BLaER1 (cell line): ENCODE results near the gene TREX2.
A peak's percentile ranks its signal among the peaks of the same experiment; 100 is the strongest.

Experiments used
- H3K27ac ChIP-seq: shearing (Covaris generic); formaldehyde crosslinking; 2 replicates; pipeline ENCODE4 v1.8.1; 2022
- H3K27me3 ChIP-seq: shearing (Covaris generic); formaldehyde crosslinking; 2 replicates; pipeline ENCODE4 v1.8.1; 2022
- H3K36me3 ChIP-seq: shearing (Covaris generic); formaldehyde crosslinking; 2 replicates; pipeline ENCODE4 v1.8.1; 2022
- H3K4me1 ChIP-seq: shearing (Covaris generic); formaldehyde crosslinking; 2 replicates; pipeline ENCODE4 v1.8.1; 2022
- H3K4me2 ChIP-seq: shearing (Covaris generic); formaldehyde crosslinking; 2 replicates; pipeline ENCODE4 v1.8.1; 2022
- H3K4me3 ChIP-seq: shearing (Covaris generic); formaldehyde crosslinking; 2 replicates; pipeline ENCODE4 v1.8.1; 2022
- H3K9ac ChIP-seq: shearing (Covaris generic); formaldehyde crosslinking; 2 replicates; pipeline ENCODE4 v1.8.1; 2022
- H3K9me3 ChIP-seq: shearing (Covaris generic); formaldehyde crosslinking; 2 replicates; pipeline ENCODE4 v1.8.1; 2022
- H4K20me1 ChIP-seq: shearing (Covaris generic); formaldehyde crosslinking; 2 replicates; pipeline ENCODE4 v1.8.1; 2022
- Cebpa-rat ChIP-seq: shearing (Covaris generic); IDR thresholded peaks from 2 replicates; pipeline ENCODE4 v1.8.1; 2022

The TREX2 gene

DNA sequence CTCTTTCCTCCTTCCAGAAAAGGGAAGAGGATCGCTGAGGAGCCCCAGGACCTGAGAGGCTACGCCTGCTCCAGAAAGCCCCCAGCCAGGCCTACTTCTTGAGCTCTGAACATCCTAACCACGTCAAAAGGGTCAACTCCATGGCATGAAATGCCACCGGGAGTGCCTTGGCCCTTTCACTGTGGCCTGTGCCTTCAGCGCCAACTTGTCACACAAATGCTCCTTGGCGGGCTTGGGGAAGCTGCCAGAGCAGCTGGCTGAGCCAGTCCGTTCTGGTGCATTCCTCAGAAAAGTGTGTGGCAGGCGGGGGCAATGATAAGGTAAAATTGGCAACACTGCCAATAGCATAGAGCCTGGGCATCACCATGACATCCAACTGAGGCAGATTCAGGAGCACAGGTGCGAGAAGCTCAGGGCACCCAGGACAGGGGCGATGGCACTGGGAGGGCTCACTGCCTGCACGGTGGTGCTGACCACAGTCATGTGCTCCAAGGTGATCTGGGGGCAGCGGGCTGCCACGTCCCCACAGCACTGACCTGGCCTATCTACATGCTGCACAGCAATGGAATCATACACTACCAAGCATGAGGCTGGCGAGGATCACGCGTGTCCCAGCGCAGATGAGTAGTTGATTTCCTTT lies 12.1 kb upstream of the TREX2 start:
- Histone ChIP-seq H3K27me3 (peaks cover 69% of the 10 kb centered on the region), H3K4me1 (peaks cover 12% of the 10 kb centered on the region), H3K4me2 (no peak overlapping the region), H3K36me3 (peaks cover 88% of the 10 kb centered on the region), H3K4me3 (no peak overlapping the region), H4K20me1 (peaks cover 49% of the 10 kb centered on the region; the same call in 1 of the 2 replicates), H3K9ac (no peak overlapping the region), H3K27ac (no peak overlapping the region), H3K9me3 (no peaks in the 10 kb centered on the region)
- TF ChIP-seq Cebpa-rat = no peak

DNA sequence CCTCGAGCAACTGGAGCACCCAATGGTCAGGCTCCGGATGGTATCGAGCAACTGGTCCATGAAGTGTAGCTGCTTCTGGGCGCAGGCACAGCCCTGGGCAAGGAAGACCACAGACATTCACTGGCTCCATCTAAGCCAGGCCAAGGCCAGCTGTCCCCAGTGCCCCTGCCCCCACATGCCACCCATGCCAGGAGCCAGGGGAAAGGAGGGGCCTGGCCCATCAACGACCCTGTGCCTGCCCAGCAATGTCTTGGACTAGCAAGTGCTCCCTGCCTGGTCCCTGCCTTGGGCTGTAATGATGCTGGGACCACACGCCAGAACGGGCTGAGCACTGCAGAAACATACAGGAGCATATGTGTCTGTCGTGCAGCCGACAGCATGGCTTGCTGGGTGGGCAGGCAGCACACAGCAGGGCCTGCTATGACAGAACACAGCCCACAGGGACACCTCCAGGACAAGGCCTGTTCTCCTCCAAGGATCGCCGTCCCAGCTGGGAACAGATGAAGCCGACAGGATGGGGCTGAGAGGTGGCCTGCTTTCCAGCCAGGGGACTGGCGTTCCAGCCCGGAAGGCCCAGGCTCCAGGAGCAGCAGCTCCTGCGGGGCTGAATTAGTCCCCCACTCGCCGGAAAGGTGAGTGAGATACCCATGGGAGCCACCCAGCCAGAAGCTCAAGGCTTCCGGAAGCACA lies 11.4 kb upstream of the TREX2 start:
- Histone ChIP-seq H3K9ac (no peak overlapping the region), H3K4me3 (no peak overlapping the region), H3K27me3 (peaks cover 69% of the 10 kb centered on the region), H4K20me1 (peaks cover 42% of the 10 kb centered on the region; the same call in 1 of the 2 replicates), H3K4me1 (peaks cover 12% of the 10 kb centered on the region), H3K27ac (no peak overlapping the region), H3K36me3 (peaks cover 81% of the 10 kb centered on the region), H3K9me3 (no peaks in the 10 kb centered on the region), H3K4me2 (no peak overlapping the region)
- TF ChIP-seq Cebpa-rat = no peak

GRCh38 chrX:153456704-153457103 lies 10.8 kb upstream of the TREX2 start:
- peaks cover 37% of the 10 kb centered on the region; the same call in 1 of the 2 replicates for H4K20me1 ChIP-seq
- no peak overlapping the region for H3K4me3 ChIP-seq
- no peak for TF ChIP-seq Cebpa-rat
- H3K27ac ChIP-seq = no peak overlapping the region
- no peak overlapping the region for H3K9ac ChIP-seq
- H3K27me3 ChIP-seq = peaks cover 70% of the 10 kb centered on the region
- no peak overlapping the region for H3K4me2 ChIP-seq
- H3K9me3 ChIP-seq = no peaks in the 10 kb centered on the region
- H3K4me1 ChIP-seq = peaks cover 12% of the 10 kb centered on the region
- peaks cover 75% of the 10 kb centered on the region for H3K36me3 ChIP-seq

- H3K9me3 ChIP-seq = no peaks in the 10 kb centered on the region
- H3K27ac ChIP-seq = no peak overlapping the region
- peaks cover 70% of the 10 kb centered on the region for H3K27me3 ChIP-seq
- no peak for TF ChIP-seq Cebpa-rat
- H4K20me1 ChIP-seq = peaks cover 37% of the 10 kb centered on the region; the same call in 1 of the 2 replicates
- peaks cover 76% of the 10 kb centered on the region for H3K36me3 ChIP-seq
- peaks cover 12% of the 10 kb centered on the region for H3K4me1 ChIP-seq
- H3K4me3 ChIP-seq = no peak overlapping the region
- no peak overlapping the region for H3K4me2 ChIP-seq
- H3K9ac ChIP-seq = no peak overlapping the region
These were observed 10.3 kb upstream of the TREX2 start for GRCh38 chrX:153456161-153456560.

DNA sequence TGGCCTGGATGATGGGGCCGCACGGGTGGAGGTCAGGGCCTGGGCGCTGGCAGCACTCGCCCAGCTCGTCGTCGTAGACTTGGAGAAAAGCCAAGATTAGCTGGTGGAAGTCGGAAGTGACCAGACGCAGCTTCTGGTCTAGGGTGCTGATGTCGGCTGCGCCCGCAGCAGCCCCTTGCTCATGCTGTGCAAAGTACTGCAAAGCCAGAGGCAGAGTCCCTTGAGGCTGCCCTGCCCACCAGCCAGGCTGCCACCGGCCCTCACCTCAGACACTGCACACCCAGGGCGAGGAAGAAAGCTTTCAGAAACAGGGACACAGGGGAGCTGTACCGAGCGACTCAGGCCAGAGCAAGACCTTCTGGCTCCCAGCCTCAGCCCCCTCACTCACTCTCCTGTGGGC lies 9.7 kb upstream of the TREX2 start:
- H3K4me2 ChIP-seq = no peak overlapping the region
- no peak overlapping the region for H3K9ac ChIP-seq
- TF ChIP-seq Cebpa-rat = no peak

DNA sequence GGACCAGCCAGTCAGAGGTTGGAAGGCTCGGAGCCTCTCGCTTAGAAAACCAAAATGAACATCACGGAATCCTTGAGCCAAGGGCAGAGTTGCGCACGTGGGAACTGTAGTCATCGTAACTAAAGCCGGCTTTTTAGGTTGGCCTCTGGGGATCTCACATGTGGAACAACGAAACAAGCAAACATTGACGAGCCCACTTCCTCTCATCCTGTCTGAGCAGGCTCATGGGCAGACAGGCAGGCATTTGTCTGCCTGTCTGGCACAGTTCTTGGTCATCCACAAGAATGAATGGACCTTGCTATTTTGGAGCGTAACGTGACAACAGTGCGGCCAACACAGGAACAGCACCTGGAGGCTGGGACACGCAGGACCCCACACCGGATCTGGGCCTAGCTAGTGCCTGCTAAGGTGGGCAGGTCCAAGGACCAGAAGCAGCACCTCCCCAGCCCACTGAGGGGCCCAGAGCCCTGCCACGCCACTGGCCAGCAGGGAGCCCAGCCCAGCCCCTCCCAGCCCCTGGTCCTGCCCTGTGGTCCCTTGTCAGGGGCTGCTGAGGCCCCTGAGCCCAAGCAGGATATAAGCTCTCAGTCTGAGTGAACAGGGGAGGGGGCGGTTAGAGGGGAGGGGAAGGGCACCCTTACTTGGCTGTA lies 9.2 kb upstream of the TREX2 start:
- H3K36me3 ChIP-seq = peaks cover 78% of the 10 kb centered on the region
- TF ChIP-seq Cebpa-rat = no peak
- H3K9me3 ChIP-seq = no peaks in the 10 kb centered on the region
- no peak overlapping the region for H3K4me3 ChIP-seq
- peaks cover 12% of the 10 kb centered on the region for H3K4me1 ChIP-seq
- peaks cover 77% of the 10 kb centered on the region for H3K27me3 ChIP-seq
- peak overlapping the region; percentile 12; the same call in 1 of the 2 replicates for H3K4me2 ChIP-seq
- H3K9ac ChIP-seq = 0 out of 2 replicates have a peak overlapping the region, but pooled peaks have one; percentile 6
- H3K27ac ChIP-seq = no peak overlapping the region
- peaks cover 42% of the 10 kb centered on the region; the same call in 1 of the 2 replicates for H4K20me1 ChIP-seq

More for the DNA sequence above, 9.7 kb upstream of the TREX2 start:
- Histone ChIP-seq H4K20me1 (peaks cover 40% of the 10 kb centered on the region; the same call in 1 of the 2 replicates), H3K9me3 (no peaks in the 10 kb centered on the region), H3K27ac (no peak overlapping the region), H3K27me3 (peaks cover 72% of the 10 kb centered on the region), H3K36me3 (peaks cover 78% of the 10 kb centered on the region), H3K4me3 (no peak overlapping the region), H3K4me1 (peaks cover 12% of the 10 kb centered on the region)

GRCh38 chrX:153450949-153451277 lies 5.1 kb upstream of the TREX2 start:
- no peak overlapping the region for H3K27ac ChIP-seq
- peaks cover 45% of the 10 kb centered on the region for H3K36me3 ChIP-seq
- H4K20me1 ChIP-seq = peaks cover 43% of the 10 kb centered on the region; the same call in 1 of the 2 replicates
- H3K4me2 ChIP-seq = no peak overlapping the region
- no peak overlapping the region for H3K9ac ChIP-seq
- no peak for TF ChIP-seq Cebpa-rat
- peaks cover 76% of the 10 kb centered on the region for H3K27me3 ChIP-seq
- H3K9me3 ChIP-seq = no peaks in the 10 kb centered on the region
- peaks cover 17% of the 10 kb centered on the region for H3K4me1 ChIP-seq
- H3K4me3 ChIP-seq = no peak overlapping the region

DNA sequence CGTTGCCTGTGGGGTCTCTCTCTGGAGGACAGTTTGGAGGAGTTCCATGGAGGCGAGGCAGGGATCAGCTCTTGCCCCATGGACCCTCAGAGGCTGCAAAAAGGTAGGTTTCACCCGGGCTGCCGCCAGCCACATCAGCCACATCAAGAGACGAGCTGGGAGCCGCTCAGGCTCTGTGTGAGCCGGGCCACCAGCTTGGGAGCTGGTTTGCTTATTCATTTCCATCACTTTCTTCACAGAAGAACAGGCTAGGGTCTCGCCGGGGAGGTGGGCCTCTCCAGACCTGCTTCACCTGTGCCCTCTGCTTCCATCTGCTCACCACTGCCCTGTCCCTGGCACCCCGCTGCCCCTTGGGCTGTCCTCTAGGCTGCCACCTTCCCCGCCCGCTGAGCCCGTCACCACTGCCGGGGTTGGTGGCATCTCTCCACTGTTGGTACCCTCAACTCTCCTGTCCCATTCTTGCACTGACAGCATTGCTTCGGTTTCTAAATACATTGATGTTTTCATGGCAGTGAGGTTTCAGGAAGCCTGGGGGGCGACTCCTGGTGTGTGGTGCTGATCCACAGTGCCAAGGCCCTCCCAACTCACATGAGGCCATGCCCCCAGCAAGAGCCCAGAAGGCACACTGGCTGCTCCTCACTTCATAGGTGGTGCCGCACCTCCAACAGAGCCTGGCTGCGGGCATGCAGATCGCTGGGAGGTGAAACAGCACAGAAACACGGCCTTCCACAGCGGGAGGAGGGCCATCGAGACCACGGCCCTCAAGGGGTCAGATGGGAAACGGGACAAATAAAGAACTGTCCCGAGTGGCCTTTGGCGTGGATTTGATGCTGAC lies 4.5 kb upstream of the TREX2 start:
- Histone ChIP-seq H3K4me3 (no peak overlapping the region), H3K27ac (no peak overlapping the region), H3K4me2 (no peak overlapping the region), H3K9ac (no peak overlapping the region), H3K9me3 (no peaks in the 10 kb centered on the region), H3K4me1 (peaks cover 11% of the 10 kb centered on the region), H3K27me3 (peaks cover 78% of the 10 kb centered on the region), H4K20me1 (peaks cover 42% of the 10 kb centered on the region; the same call in 1 of the 2 replicates), H3K36me3 (peaks cover 39% of the 10 kb centered on the region)
- TF ChIP-seq Cebpa-rat = no peak

DNA sequence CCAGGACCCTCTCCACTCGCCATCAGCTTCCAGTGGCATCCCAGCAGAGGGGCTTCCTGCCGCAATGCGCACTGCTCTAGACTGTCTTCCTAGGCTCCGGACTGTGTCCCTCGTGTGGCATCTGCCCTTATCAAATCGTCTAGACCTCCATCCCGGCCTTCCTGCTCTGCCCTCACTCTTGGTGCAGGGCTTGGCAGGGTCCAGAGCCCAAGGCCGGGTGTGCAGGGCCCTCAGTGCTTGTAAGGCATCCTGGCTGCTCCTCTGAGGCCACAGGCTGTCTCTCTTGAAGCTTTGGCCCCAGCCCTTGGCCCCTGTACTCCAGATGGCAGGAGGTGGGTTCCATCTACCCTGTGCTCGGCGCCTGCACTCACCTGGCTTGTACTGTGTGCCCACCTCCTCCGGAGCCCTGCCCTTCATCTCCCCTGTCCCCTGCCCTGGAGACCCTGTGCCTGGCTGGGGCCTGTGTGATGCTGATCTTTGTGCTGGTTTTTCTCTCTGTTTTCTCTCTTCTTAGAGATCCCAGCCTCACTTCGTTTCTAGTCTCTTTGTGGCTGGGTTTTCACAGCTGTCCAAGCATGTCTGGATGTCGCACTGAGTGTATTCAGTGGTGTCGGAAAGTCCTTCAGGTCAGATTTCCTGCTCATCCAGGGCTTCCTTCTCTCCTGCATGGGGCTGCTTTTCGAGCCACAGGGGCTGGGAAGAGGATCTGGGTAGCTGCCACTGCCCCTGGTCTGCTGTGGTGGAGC lies 3.7 kb upstream of the TREX2 start:
- Histone ChIP-seq H4K20me1 (peaks cover 42% of the 10 kb centered on the region; the same call in 1 of the 2 replicates), H3K9me3 (peaks cover 4% of the 10 kb centered on the region; the same call in 1 of the 2 replicates), H3K27me3 (peaks cover 78% of the 10 kb centered on the region), H3K27ac (no peak overlapping the region), H3K4me1 (0 out of 2 replicates have a peak, but pooled peaks cover 6% of the 10 kb centered on the region), H3K4me2 (no peak overlapping the region), H3K9ac (no peak overlapping the region), H3K36me3 (peaks cover 33% of the 10 kb centered on the region), H3K4me3 (no peak overlapping the region)
- no peak for TF ChIP-seq Cebpa-rat
